Germinal center (tissue), 1 donor: Measurements from ENCODE around the gene ELMO2.

ENCODE experiments used
- DNase-seq: peaks from one replicate; pipeline ENCODE4 v3.0.0; 2012; ENCODE audit warnings: mixed read lengths, low spot score

Gene ELMO2

GRCh38 chr20:46366826-46367225 is 39.6 kb downstream of the ELMO2 start:
- DNase-seq: no peak

DNA sequence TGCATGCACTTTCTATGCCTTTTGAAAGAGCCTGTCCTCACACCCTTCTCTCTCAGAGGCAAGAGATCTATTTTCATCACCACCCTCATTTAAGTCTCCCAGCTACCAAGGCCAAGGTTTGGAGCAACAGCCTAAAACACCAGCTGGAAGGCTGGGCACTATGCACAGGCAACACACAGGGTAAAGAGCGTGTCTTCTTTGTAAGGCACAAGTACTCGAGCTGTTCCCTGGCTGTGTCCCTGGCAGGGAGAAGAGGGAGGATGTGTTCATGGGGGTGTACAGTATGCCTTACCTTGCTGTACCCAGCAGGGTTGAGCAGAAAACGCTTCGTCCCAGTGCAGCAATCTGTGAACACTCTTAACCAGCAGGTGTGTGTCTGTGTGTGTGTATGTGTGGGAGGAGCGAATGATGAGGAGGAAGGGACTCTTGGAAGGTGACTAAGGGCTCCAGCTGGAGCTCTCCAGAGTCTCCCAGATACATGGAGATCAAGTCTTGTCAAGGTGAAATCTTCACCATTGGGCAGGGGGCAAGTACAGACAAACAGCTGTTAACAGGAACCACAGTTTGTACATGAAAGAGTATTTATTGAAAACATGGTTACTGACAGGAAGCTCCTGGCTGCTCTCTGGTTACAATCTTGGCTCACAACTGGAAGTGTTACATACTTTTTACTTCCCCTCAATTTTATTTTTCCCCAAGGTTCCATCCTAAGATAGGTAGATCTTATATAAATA is 40.8 kb downstream of the ELMO2 start:
- no peak for DNase-seq

DNA sequence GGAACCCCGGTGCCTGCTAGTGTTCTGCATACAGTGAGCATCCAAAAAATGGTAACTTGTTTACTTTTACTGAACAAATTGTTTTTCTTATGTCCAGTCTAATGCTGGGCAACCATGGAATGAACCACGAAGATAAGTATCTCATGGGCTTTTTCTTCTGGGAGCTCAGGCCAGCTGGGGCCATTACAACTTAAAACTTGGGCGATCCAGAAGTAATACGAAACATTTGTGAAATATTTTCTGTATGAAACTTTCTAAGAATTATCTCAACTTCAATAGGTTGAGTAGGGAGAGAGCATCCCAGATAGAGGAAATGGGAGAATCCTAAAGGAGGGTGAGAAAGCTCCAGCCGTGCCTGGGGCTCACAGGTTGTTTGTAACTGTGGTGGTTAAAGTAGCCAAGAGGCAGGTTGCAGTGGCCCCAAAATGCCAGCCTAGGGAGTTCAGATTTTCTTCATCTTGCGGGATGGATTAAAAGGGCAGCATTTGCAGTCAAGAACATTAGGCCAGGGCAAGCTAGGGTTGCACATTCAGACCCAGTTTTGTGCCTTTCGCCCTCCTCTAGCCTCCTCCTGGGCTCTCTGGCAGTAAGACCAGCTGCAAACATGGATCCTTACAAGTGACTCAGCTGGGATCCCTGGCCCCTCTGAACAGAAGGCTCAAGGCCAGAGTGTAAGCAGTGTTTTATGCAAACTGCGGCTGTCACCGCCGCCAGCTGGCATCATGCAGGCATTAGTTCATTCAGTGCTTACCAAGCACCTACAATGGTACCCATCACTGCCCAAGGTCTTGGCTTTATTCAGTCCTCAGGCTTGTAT is 41.5 kb downstream of the ELMO2 start:
- DNase-seq: no peak

DNA sequence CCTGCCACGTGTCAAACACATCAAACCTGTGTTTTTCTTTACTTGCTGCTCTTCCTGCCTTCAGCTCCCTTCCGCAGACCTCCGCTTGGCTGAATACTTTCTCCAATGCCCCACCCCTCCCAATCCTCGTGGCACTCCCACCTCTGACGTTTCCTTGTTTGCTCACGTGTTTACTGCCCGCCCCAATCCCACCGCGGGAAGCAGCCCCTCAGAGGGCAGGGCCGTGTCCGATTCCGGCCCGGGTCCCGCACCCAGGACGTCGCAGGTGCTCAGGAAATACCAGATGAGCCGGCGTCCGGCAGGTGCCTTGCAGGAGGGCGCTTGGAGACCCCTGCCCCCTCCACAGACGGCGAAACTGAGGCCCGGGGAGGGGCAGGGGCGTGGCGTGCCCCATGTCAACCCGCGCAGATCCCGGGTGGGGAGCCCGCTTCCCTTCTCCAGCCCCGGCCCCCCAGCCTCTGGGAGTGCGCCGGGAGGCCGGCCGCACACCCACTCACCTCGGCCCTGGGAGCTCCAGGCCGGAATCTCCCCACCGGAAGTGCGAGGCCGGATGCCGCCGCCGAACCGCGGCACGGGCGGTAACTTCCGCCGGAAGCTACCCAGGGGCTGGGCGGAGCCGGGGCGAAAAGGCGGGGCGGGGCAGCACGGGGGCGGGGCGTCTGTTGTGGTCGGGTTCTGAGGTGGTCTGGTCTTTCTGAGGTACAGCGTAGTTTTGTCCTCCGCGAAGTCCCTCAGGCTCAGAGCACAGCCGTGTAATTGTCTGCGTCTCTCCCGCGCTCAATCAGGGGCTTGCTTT is 42.3 kb downstream of the ELMO2 start:
- DNase-seq: peak; percentile 91

DNA sequence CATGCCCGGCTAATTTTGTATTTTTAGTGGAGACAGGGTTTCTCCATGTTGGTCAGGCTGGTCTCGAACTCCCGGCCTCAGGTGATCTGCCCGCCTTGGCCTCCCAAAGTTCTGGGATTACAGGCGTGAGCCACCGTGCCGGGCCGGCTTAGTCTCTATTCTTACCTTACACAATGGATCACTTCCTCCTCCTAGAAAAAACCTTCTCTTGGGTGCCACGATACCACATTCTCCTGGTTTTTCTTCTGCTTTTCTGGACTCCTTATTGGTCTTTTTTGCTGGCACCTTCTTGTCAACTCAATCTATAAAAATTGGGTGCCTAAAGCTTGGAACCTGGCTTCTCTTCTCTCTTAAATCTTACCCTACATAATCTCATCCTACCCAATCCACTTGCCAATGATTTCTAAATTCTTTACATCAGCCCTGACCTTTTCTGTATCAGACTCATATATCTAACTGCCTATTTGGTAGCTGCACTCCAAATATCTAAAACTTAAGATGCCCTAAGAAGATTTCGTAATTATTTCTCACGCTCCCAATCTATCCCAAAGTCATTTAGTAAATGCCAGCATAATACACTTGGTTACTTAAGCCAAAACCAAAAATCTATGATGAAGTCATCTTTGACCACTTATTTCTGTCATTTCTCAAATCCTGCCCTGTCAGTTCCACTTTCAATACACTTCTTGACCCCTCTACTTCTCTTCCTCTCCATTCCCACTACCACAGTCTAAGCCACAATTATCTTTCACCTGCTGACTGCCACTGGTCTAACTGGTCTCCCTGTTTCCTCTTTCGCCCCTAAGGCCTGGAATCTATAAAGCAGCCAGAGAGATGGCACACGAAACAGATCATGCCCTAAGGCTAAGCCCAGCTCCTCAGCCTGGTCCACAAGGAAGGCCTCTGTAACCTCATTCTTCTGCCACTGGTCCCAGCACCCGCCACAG is 43.2 kb downstream of the ELMO2 start:
- DNase-seq: no peak

GRCh38 chr20:46361811-46362210 is 44.6 kb downstream of the ELMO2 start:
- no peak for DNase-seq

DNA sequence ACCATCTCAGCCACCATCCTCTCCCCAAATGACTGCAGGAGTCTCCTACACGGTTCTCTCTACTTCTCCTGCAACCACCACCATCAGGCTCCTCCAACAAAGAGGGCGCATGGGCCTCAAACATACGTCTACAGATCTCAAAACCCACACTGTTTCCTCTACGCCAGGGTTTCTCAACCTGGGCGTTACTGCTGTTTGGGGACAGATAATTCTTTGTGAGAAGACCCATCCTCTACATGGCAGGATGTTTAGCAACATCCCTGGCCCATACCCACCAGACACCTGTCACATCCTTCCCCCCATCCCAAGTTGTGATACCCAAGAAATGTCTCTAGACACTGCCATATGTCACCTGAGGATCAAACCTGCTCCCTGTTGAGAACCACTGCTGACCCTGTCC is 45.0 kb downstream of the ELMO2 start:
- DNase-seq: no peak

GRCh38 chr20:46359233-46359751 is 47.1 kb downstream of the ELMO2 start:
- peak; percentile 42 for DNase-seq

DNA sequence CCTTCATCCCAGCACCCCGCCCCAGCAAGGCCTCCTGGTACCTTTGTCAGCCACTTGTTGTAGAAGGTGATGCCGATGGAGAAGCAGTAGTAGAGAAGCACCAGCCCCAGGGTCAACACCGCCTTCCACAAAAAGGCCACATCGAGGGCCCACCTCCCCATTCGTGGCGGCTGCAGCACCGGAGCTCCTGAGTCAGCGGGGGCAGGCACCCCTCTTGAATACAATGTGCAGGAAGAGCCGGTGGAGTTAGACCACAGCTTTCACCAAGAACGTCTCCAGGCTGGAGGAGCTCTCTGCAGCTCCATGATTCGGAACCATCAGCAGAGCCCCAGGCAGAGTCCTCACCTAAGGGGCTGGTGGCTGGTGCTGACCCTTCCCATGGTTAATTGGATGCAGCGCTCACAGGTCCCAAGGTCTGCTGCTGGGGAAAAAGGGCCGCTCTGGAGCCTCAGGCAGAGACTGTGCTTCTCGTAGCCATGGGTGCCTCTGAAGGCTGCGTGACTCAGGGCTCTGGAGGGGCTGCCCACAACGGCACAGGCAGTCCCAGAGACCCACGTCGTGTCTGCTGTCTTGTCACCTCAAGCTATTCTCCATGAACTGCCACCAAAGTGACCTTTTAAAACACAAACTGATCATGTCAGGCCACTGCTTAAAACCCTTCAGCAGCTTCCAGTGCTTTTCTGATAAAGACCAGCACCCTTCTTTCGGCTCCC is 47.9 kb downstream of the ELMO2 start:
- DNase-seq: no peak

- no peak for DNase-seq
These were observed 49.3 kb downstream of the ELMO2 start for GRCh38 chr20:46357030-46357514.

DNA sequence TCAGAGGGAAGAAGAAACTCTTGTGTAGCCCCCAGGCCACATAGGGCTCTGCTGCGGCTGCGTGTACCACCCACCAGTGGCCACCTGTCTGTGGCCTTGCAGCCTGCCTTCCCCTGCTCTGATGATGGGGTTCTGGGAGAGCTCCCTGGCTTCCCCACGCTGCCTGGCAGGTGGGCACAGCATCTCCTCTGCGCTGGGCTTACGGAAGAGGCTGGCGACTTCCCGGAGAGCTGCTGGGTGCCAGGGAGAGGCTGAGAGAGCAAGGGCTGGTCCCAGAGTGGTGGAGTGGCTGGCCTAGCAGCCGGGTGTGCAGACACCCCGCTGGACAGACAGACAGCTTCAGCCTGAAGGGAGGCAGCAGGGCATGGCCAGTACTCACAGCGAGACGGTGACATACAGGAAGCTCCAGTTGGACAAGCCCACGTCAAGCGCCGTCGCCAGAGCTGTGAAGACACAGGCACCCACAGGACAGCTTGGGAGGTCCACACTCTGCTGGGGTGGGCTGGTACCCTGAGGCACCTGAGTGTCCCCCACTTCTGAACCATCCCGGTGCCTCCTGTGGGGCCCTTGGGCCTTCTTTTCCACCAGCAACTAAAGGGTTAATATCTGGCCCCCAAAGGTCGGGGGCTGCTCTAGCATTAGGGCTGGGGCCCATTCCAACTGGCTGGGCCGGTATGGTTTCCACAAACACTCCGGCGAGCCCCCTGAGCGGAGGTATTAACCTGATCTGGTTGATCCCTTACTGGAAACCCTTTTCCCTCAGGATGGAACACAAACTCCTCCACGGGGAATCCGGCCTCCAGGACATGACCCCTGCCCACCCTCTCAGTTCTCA is 50.0 kb downstream of the ELMO2 start:
- DNase-seq: no peak

DNA sequence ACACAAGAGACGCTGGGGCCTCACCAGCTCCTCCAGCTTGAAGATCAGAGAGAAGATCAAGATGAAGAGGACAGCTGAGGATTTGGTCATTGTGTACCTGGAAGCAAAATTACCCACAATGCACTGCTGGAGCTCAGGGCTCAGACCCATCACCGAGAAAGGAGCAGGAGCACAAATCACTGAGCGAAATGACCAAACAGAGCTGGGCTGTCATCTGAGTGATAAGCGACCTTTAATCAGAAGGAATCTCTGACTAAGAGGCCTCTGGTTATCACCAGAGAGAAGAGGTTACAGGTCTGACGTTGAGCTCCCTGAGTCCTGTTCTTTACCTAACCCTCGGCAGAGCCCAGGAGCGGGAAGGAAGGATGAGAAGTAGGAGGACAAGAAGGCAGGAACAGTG is 50.6 kb downstream of the ELMO2 start:
- DNase-seq: no peak

GRCh38 chr20:46354920-46355654 is 51.3 kb downstream of the ELMO2 start:
- no peak for DNase-seq

- no peak for DNase-seq
These were observed 52.2 kb downstream of the ELMO2 start for GRCh38 chr20:46354207-46354555.

DNA sequence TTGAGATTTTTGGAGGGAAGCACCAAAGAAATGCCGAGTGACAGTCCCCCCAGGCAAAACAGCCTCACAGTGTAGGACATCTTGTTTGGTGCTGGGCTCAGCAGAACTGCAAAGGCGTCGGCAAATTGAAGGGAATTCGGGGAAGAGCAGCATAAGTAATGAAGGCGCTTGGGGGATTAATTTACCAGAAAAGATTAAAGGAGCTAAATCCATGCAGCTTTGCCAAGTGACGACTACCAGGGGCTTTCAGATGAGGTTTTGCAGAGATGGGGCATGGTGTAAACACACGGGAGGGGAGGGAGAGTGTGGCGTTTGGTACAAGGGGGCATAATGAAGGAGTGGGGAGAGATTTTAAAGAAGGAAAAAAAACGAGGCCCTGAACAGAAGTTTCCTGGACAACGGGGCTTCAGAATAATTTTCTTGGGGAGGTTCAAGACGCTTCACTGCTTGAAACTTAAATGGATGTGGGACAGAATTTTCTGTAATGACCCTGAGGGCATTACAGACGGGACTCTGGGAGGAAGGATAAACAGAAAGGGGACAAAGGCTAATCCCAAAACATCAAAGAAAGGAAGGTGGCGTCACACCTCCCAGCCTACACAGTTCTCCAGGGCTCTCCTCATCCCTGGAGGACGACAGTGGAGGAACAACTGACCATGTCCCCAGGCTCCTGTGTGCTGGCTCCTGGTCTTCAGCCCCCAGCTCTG is 52.8 kb downstream of the ELMO2 start:
- no peak for DNase-seq

DNA sequence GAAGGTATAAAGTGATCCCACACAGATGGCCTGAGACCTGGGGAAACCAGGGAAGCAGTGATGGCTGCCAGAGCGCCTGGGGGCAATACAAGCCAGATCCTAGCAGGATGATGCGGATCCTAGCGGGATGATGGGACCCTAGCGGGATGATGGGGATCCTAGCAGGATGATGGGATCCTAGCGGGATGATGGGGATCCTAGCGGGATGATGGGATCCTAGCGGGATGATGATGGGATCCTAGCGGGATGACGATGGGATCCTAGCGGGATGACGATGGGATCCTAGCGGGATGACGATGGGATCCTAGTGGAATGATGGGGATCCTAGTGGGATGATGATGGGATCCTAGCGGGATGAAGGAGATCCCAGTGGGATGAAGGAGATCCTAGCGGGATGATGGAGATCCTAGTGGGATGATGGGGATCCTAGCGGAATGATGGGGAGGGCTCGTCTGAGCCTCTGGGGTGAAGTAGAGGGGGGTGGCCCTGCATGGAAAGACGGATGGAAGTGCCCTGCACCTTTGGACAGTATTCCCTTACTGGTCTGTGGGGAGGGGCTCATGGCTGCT is 54.0 kb downstream of the ELMO2 start:
- DNase-seq: no peak

GRCh38 chr20:46351357-46352058 is 54.9 kb downstream of the ELMO2 start:
- no peak for DNase-seq

GRCh38 chr20:46350986-46351267 is 55.5 kb downstream of the ELMO2 start:
- no peak for DNase-seq
